ENCODE results near the gene AP2A2. TPM values are rescaled to one million over a fixed set of nuclear protein-coding genes. Genes with fewer than 3 reads are reported as not detected.

Gene AP2A2
- total RNA-seq, 4 donors from 2014 or later: 21.2 to 26.1 (median 25.7) TPM

- Histone ChIP-seq H3K4me1 (no peaks in the 10 kb centered on the region), H3K4me3 (no peak overlapping the region), H3K36me3 (no peaks in the 10 kb centered on the region), H3K27ac (no peak overlapping the region), H3K9me3 (no peaks in the 10 kb centered on the region), H3K27me3 (no peaks in the 10 kb centered on the region)
- intact Hi-C loops (cut with DNase I; ENCODE audit: low total_unique reads): no loop called here
- TF ChIP-seq POLR2A (IDR thresholded peaks at IDR 0.05) (no peak), CTCF (IDR thresholded peaks at IDR 0.05 in 4 of 5, conservative IDR thresholded peaks at IDR 0.05 in 1 of 5) (no peak)
- in situ Hi-C loops (cut with MboI; ENCODE audit: low sequenced_read_pairs in 4 of 4): no loop called here
- DNase-seq (no peak), ATAC-seq (no peak)
Measured at GRCh38 chr11:1022411-1022810, 96.7 kb downstream of the AP2A2 start.

- Histone ChIP-seq H3K4me1 (no peaks in the 10 kb centered on the region), H3K27ac (no peak overlapping the region), H3K27me3 (no peaks in the 10 kb centered on the region), H3K36me3 (no peaks in the 10 kb centered on the region), H3K4me3 (no peak overlapping the region), H3K9me3 (no peaks in the 10 kb centered on the region)
- intact Hi-C loops (cut with DNase I; ENCODE audit: low total_unique reads): no loop called here
- no peak for DNase-seq
- TF ChIP-seq CTCF (IDR thresholded peaks at IDR 0.05 in 4 of 5, conservative IDR thresholded peaks at IDR 0.05 in 1 of 5) (no peak), POLR2A (IDR thresholded peaks at IDR 0.05) (no peak)
- ATAC-seq: no peak
- in situ Hi-C loops (cut with MboI; ENCODE audit: low sequenced_read_pairs in 4 of 4): no loop called here
Measured at GRCh38 chr11:1022908-1023810, 97.5 kb downstream of the AP2A2 start.

GRCh38 chr11:1023811-1024596 is 98.3 kb downstream of the AP2A2 start:
- no peaks in the 10 kb centered on the region for H3K9me3 ChIP-seq
- TF ChIP-seq CTCF (IDR thresholded peaks at IDR 0.05 in 4 of 5, conservative IDR thresholded peaks at IDR 0.05 in 1 of 5) (no peak), POLR2A (IDR thresholded peaks at IDR 0.05) (no peak)
- no peaks in the 10 kb centered on the region for H3K36me3 ChIP-seq
- intact Hi-C loops (cut with DNase I; ENCODE audit: low total_unique reads): no loop called here
- ATAC-seq: no peak
- no peaks in the 10 kb centered on the region for H3K4me1 ChIP-seq
- H3K27ac ChIP-seq: no peak overlapping the region
- in situ Hi-C loops (cut with MboI; ENCODE audit: low sequenced_read_pairs in 4 of 4): no loop called here
- no peak overlapping the region for H3K4me3 ChIP-seq
- H3K27me3 ChIP-seq: no peaks in the 10 kb centered on the region
- DNase-seq: no peak

- H3K4me3 ChIP-seq: no peak overlapping the region
- ATAC-seq (no peak), DNase-seq (no peak)
- no peaks in the 10 kb centered on the region for H3K4me1 ChIP-seq
- in situ Hi-C loops (cut with MboI; ENCODE audit: low sequenced_read_pairs in 4 of 4) (no loop called here), intact Hi-C loops (cut with DNase I; ENCODE audit: low total_unique reads) (no loop called here)
- H3K36me3 ChIP-seq: no peaks in the 10 kb centered on the region
- no peak for TF ChIP-seq CTCF (IDR thresholded peaks at IDR 0.05 in 4 of 5, conservative IDR thresholded peaks at IDR 0.05 in 1 of 5)
- TF ChIP-seq POLR2A (IDR thresholded peaks at IDR 0.05): no peak
- no peaks in the 10 kb centered on the region for H3K9me3 ChIP-seq
- no peak overlapping the region for H3K27ac ChIP-seq
- H3K27me3 ChIP-seq: no peaks in the 10 kb centered on the region
Measured at GRCh38 chr11:1024597-1025409, 99.1 kb downstream of the AP2A2 start.
